HEK293 (cell line): Measurements from ENCODE around the gene MKLN1.

Experiments used
- CTCF ChIA-PET: fragments of 350-600 bp; formaldehyde crosslinking; extraction: SDS; loops from one replicate; lab custom pipeline; 2021; ENCODE audit warnings: antibody characterized with exemption; lab: Yijun Ruan, JAX
- POLR2A ChIA-PET: fragments of 300-600 bp; formaldehyde crosslinking; extraction: SDS; loops from one replicate; lab custom pipeline; 2020; ENCODE audit warnings: antibody characterized with exemption, inconsistent platforms; lab: Yijun Ruan, JAX
- H3K27ac ChIP-seq: fragments of 200-500 bp; sonication (Bioruptor generic); 2 replicates; pipeline ENCODE4 v1.5.1; 2014; ENCODE audit warnings: low read depth, low read length, control low read depth, inconsistent platforms; ENCODE audit errors: extremely low read depth
- H3K36me3 ChIP-seq, 2 experiments: fragments of 200-500 bp in 1 of 2; sonication (Bioruptor generic) in 1 of 2; 1 replicate in 1 of 2; 2 replicates in 1 of 2; pipeline ENCODE4 v1.5.1; 2014 to 2017; ENCODE audit warnings: inconsistent platforms in 2 of 2, low read length in 2 of 2; ENCODE audit not compliant: control insufficient read depth in 2 of 2, insufficient read depth in 1 of 2
- H3K4me1 ChIP-seq: fragments of 200-500 bp; sonication (Bioruptor generic); 2 replicates; pipeline ENCODE4 v1.5.1; 2014; ENCODE audit warnings: mild to moderate bottlenecking, low read length, inconsistent platforms; ENCODE audit not compliant: control insufficient read depth, insufficient read depth
- H3K4me3 ChIP-seq: 2 replicates; pipeline ENCODE4 v1.5.1; 2011; ENCODE audit warnings: low read depth, mild to moderate bottlenecking, control low read depth, low read length, moderate library complexity
- H3K9me3 ChIP-seq: fragments of 200-500 bp; sonication (Bioruptor generic); 2 replicates; pipeline ENCODE4 v1.5.1; 2014; ENCODE audit warnings: low read depth, low read length, inconsistent platforms; ENCODE audit not compliant: control insufficient read depth, insufficient read depth
- GLIS1 ChIP-seq: fragments of 450-650 bp; formaldehyde crosslinking; IDR thresholded peaks from 2 replicates; pipeline ENCODE4 v1.5.1; 2016; ENCODE audit warnings: missing biosample characterization, missing genetic modification characterization
- KLF8 ChIP-seq: fragments of 450-650 bp; formaldehyde crosslinking; IDR thresholded peaks from 2 replicates; pipeline ENCODE4 v1.5.1; 2016; ENCODE audit warnings: missing biosample characterization, missing genetic modification characterization
- MYNN ChIP-seq: fragments of 450-650 bp; formaldehyde crosslinking; IDR thresholded peaks from 2 replicates; pipeline ENCODE4 v1.5.1; 2016; ENCODE audit warnings: missing biosample characterization, missing genetic modification characterization, borderline replicate concordance
- OSR2 ChIP-seq: fragments of 450-650 bp; formaldehyde crosslinking; IDR thresholded peaks from 2 replicates; pipeline ENCODE4 v1.5.1; 2016; ENCODE audit warnings: missing biosample characterization, missing genetic modification characterization
- PRDM6 ChIP-seq: fragments of 450-650 bp; formaldehyde crosslinking; IDR thresholded peaks from 2 replicates; pipeline ENCODE4 v1.5.1; 2017; ENCODE audit warnings: missing biosample characterization, missing genetic modification characterization
- ZBTB20 ChIP-seq: fragments of 450-650 bp; formaldehyde crosslinking; IDR thresholded peaks from 2 replicates; pipeline ENCODE4 v1.5.1; 2016; ENCODE audit warnings: missing biosample characterization, missing genetic modification characterization
- ZNF148 ChIP-seq: fragments of 450-650 bp; formaldehyde crosslinking; IDR thresholded peaks from 2 replicates; pipeline ENCODE4 v1.5.0; 2017; ENCODE audit warnings: missing biosample characterization, missing genetic modification characterization, borderline replicate concordance
- ZNF529 ChIP-seq: fragments of 450-650 bp; formaldehyde crosslinking; IDR thresholded peaks from 2 replicates; pipeline ENCODE4 v1.5.1; 2017; ENCODE audit warnings: missing genetic modification characterization, missing biosample characterization; ENCODE audit not compliant: insufficient replicate concordance
- ZNF558 ChIP-seq: fragments of 450-650 bp; formaldehyde crosslinking; IDR thresholded peaks from 2 replicates; pipeline ENCODE4 v1.5.1; 2016; ENCODE audit warnings: missing biosample characterization, missing genetic modification characterization
- TF ChIP-seq, protein P1 (sequence below): fragments of 450-650 bp; formaldehyde crosslinking; IDR thresholded peaks from 2 replicates; pipeline ENCODE4 v1.5.1; 2016; ENCODE audit warnings: missing biosample characterization, missing genetic modification characterization

The MKLN1 gene

GRCh38 chr7:131518626-131519025 lies 190.9 kb downstream of the MKLN1 start:
- Histone ChIP-seq H3K4me3 (no peak overlapping the region), H3K4me1 (no peaks in the 10 kb centered on the region), H3K9me3 (no peaks in the 10 kb centered on the region), H3K36me3 (no peaks in the 10 kb centered on the region), H3K27ac (no peak overlapping the region)
- ChIA-PET CTCF (interaction anchor here (1.4 kb wide), 1 partner anchor 27 kb away, joined by 6 read pairs; no protein-coding TSS in a partner anchor), POLR2A (no interaction called here)
- TF ChIP-seq OSR2 = no peak

- H3K27ac ChIP-seq = no peak overlapping the region
- ChIA-PET CTCF (interaction anchor here (0.6 to 1.5 kb wide), 5 partner anchors 8 to 133 kb away, joined by 3 to 8 read pairs (median 4); no protein-coding TSS in a partner anchor), POLR2A (no interaction called here)
These were observed 194.0 kb downstream of the MKLN1 start for GRCh38 chr7:131521651-131522163.

More at GRCh38 chr7:131521651-131522163, 194.0 kb downstream of the MKLN1 start:
- Histone ChIP-seq H3K36me3 (no peaks in the 10 kb centered on the region), H3K9me3 (no peaks in the 10 kb centered on the region), H3K4me3 (no peak overlapping the region), H3K4me1 (no peaks in the 10 kb centered on the region)
- TF ChIP-seq ZNF148 = no peak
- no peak for TF ChIP-seq KLF8
- TF ChIP-seq ZNF529 (tag by site-specific recombination) = no peak
- no peak for TF ChIP-seq MYNN (tag by site-specific recombination)
- TF ChIP-seq, protein P1, sequence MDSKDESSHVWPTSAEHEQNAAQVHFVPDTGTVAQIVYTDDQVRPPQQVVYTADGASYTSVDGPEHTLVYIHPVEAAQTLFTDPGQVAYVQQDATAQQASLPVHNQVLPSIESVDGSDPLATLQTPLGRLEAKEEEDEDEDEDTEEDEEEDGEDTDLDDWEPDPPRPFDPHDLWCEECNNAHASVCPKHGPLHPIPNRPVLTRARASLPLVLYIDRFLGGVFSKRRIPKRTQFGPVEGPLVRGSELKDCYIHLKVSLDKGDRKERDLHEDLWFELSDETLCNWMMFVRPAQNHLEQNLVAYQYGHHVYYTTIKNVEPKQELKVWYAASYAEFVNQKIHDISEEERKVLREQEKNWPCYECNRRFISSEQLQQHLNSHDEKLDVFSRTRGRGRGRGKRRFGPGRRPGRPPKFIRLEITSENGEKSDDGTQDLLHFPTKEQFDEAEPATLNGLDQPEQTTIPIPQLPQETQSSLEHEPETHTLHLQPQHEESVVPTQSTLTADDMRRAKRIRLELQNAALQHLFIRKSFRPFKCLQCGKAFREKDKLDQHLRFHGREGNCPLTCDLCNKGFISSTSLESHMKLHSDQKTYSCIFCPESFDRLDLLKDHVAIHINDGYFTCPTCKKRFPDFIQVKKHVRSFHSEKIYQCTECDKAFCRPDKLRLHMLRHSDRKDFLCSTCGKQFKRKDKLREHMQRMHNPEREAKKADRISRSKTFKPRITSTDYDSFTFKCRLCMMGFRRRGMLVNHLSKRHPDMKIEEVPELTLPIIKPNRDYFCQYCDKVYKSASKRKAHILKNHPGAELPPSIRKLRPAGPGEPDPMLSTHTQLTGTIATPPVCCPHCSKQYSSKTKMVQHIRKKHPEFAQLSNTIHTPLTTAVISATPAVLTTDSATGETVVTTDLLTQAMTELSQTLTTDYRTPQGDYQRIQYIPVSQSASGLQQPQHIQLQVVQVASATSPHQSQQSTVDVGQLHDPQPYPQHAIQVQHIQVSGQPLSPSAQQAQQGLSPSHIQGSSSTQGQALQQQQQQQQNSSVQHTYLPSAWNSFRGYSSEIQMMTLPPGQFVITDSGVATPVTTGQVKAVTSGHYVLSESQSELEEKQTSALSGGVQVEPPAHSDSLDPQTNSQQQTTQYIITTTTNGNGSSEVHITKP = peak; percentile 36; the same call in 1 of the 2 replicates
- TF ChIP-seq ZNF558 = no peak
- no peak for TF ChIP-seq ZBTB20
- TF ChIP-seq PRDM6 = peak; percentile 68
- TF ChIP-seq GLIS1 (tag by site-specific recombination) = 0 out of 2 replicates have a peak, but pooled peaks have one; percentile 15
